GM12878 (cell line): ENCODE results near the gene ANXA2R. TPM values are rescaled to one million over a fixed set of nuclear protein-coding genes. Genes with fewer than 3 reads are reported as not detected.

Experiments used
- ATAC-seq: fragments of 200-7000 bp; cut with Tn5 transposase; 3 replicates; pipeline ENCODE4 v1.9.1; 2020; ENCODE audit warnings: mild to moderate bottlenecking, moderate library complexity
- BruUV-seq: library from RNA; stranded (reverse); fragments of 400-500 nt; replicated peaks from 2 replicates; lab custom pipeline; 2021; lab: Mats Ljungman, UMichigan
- CTCF ChIA-PET: fragments of 300-600 bp; sonication (Branson Sonifier 250); formaldehyde crosslinking; extraction: SDS; loops from one replicate; lab custom pipeline; 2021; ENCODE audit warnings: inconsistent platforms; lab: Yijun Ruan, JAX
- POLR2A ChIA-PET: fragments of 350-600 bp; formaldehyde crosslinking; extraction: SDS; loops from one replicate; lab custom pipeline; 2021; ENCODE audit warnings: inconsistent platforms; lab: Charles Lee
- RAD21 ChIA-PET: fragments of 300-600 bp; sonication (Branson Sonifier 250); formaldehyde crosslinking; loops from one replicate; lab custom pipeline; 2023; ENCODE audit warnings: antibody characterized with exemption; ENCODE audit not compliant: unreplicated experiment; lab: Charles Lee
- SMC1A ChIA-PET: fragments of 300-600 bp; sonication (Branson Sonifier 250); formaldehyde crosslinking; loops from one replicate; lab custom pipeline; 2023; ENCODE audit not compliant: unreplicated experiment, uncharacterized antibody; lab: Charles Lee
- DNase-seq: peaks from one replicate; pipeline ENCODE4 v3.0.0-alpha.2; 2011; ENCODE audit warnings: low read depth, low spot score
- FAIRE-seq: peaks from 3 replicates; lab custom pipeline; 2011; peaks lifted over from hg19 to GRCh38; lab: Jason Lieb, UNC
- H2AFZ ChIP-seq: 2 replicates; pipeline ENCODE4 v1.6.0; 2011; ENCODE audit warnings: low read depth, low read length, control low read depth; ENCODE audit not compliant: control insufficient read depth
- H3K27ac ChIP-seq: 2 replicates; pipeline ENCODE4 v1.5.1; 2011; ENCODE audit warnings: control low read depth; ENCODE audit not compliant: control insufficient read depth, insufficient read depth
- H3K27me3 ChIP-seq, 2 experiments: replicated peaks in 1 of 2; 2 replicates each; pipeline versions ENCODE4 v1.6.0 to v1.6.1; 2011; ENCODE audit warnings: low read length in 1 of 2; ENCODE audit not compliant: control insufficient read depth in 2 of 2, insufficient read depth in 2 of 2
- H3K36me3 ChIP-seq, 2 experiments: 2 replicates each; pipeline ENCODE4 v1.5.1; 2011; ENCODE audit warnings: low read length in 1 of 2; ENCODE audit not compliant: control insufficient read depth in 2 of 2, insufficient read depth in 2 of 2
- H3K4me1 ChIP-seq: 2 replicates; pipeline ENCODE4 v1.6.1; 2011; ENCODE audit warnings: mild to moderate bottlenecking, low read length, moderate library complexity, mixed read lengths; ENCODE audit not compliant: control insufficient read depth, insufficient read depth
- H3K4me2 ChIP-seq: 2 replicates; pipeline ENCODE4 v1.6.0; 2011; ENCODE audit warnings: control low read depth; ENCODE audit not compliant: control insufficient read depth, insufficient read depth
- H3K4me3 ChIP-seq: fragments of 200-600 bp; sonication (generic); 2 replicates; pipeline ENCODE4 v1.5.1; 2016
- H3K79me2 ChIP-seq: 2 replicates; pipeline ENCODE4 v1.6.0; 2011; ENCODE audit warnings: low read length; ENCODE audit not compliant: control insufficient read depth, insufficient read depth
- H3K9ac ChIP-seq: 2 replicates; pipeline ENCODE4 v1.8.0; 2011; ENCODE audit warnings: low read length, control low read depth, mixed read lengths; ENCODE audit not compliant: control insufficient read depth, insufficient read depth
- H3K9me3 ChIP-seq: replicated peaks from 3 replicates; pipeline ENCODE4 v1.5.1; 2011; ENCODE audit warnings: mild to moderate bottlenecking, low read length; ENCODE audit not compliant: control insufficient read depth, insufficient read depth
- H4K20me1 ChIP-seq: 2 replicates; pipeline ENCODE4 v1.6.0; 2011; ENCODE audit not compliant: control insufficient read depth, insufficient read depth
- ATF7 ChIP-seq: fragments of 450-650 bp; IDR thresholded peaks from 2 replicates; pipeline ENCODE4 v1.6.1; 2016; ENCODE audit warnings: low read depth, mild to moderate bottlenecking
- CBX5 ChIP-seq: sonication (generic); IDR thresholded peaks from 2 replicates; pipeline ENCODE4 v1.6.1; 2016; ENCODE audit warnings: low read depth, moderate library complexity, mild to moderate bottlenecking, inconsistent platforms
- ETV6 ChIP-seq, 2 experiments: fragments of 450-650 bp in 1 of 2; IDR thresholded peaks in 1 of 2; conservative IDR thresholded peaks in 1 of 2; 2 replicates each; pipeline ENCODE4 v1.6.1; 2014; ENCODE audit warnings: antibody characterized with exemption in 1 of 2, borderline replicate concordance in 1 of 2, low read depth in 1 of 2, mild to moderate bottlenecking in 1 of 2, moderate library complexity in 1 of 2
- GABPA ChIP-seq: IDR thresholded peaks from 2 replicates; pipeline ENCODE4 v1.6.1; 2014; ENCODE audit warnings: antibody characterized with exemption, low read depth, mild to moderate bottlenecking, inconsistent platforms
- IKZF1 ChIP-seq: fragments of 450-650 bp; conservative IDR thresholded peaks from 2 replicates; pipeline ENCODE4 v1.6.1; 2017; ENCODE audit warnings: antibody characterized with exemption, mild to moderate bottlenecking
- KDM1A ChIP-seq: fragments of 200-600 bp; sonication (generic); IDR thresholded peaks from 2 replicates; pipeline ENCODE4 v1.6.1; 2016; ENCODE audit warnings: borderline replicate concordance
- LARP7 ChIP-seq: fragments of 450-650 bp; IDR thresholded peaks from 2 replicates; pipeline ENCODE4 v1.6.1; 2017; ENCODE audit warnings: mild to moderate bottlenecking
- MXI1 ChIP-seq: fragments of 150-350 bp; IDR thresholded peaks from 2 replicates; pipeline ENCODE4 v1.6.1; 2011; ENCODE audit warnings: low read depth, mild to moderate bottlenecking, inconsistent platforms, low read length, improper control_type of control experiment
- PAX5 ChIP-seq: IDR thresholded peaks from 2 replicates; pipeline ENCODE4 v1.6.1; 2011; ENCODE audit warnings: low read depth, low read length, borderline replicate concordance
- POLR2AphosphoS5 ChIP-seq: IDR thresholded peaks from 2 replicates; pipeline ENCODE4 v1.6.1; 2011; ENCODE audit warnings: mild to moderate bottlenecking, low read length, inconsistent platforms
- RAD51 ChIP-seq: fragments of 450-650 bp; IDR thresholded peaks from 2 replicates; pipeline ENCODE4 v1.6.1; 2016; ENCODE audit warnings: moderate library complexity, mild to moderate bottlenecking, inconsistent platforms
- SMC3 ChIP-seq: IDR thresholded peaks from 2 replicates; pipeline ENCODE4 v1.6.1; 2011; ENCODE audit warnings: low read length, improper control_type of control experiment, borderline replicate concordance
- STAT3 ChIP-seq: IDR thresholded peaks from 2 replicates; pipeline ENCODE4 v1.6.1; 2011; ENCODE audit warnings: low read depth, low read length, improper control_type of control experiment
- WRNIP1 ChIP-seq: IDR thresholded peaks from 2 replicates; pipeline ENCODE4 v1.6.1; 2011; ENCODE audit warnings: low read depth, low read length, improper control_type of control experiment, borderline replicate concordance
- ZBED1 ChIP-seq: IDR thresholded peaks from 2 replicates; pipeline ENCODE4 v1.6.1; 2016; ENCODE audit warnings: borderline replicate concordance
- ZNF207 ChIP-seq: fragments of 450-650 bp; IDR thresholded peaks from 2 replicates; pipeline ENCODE4 v1.6.1; 2014; ENCODE audit warnings: antibody characterized with exemption, mild to moderate bottlenecking, borderline replicate concordance
- WGBS: methylation state at CpG from one replicate; pipeline ENCODE4 v1.1.6; 2016; ENCODE audit warnings: low lambda C conversion rate; ENCODE audit not compliant: insufficient replicate concordance, insufficient coverage; ENCODE audit errors: missing lambda C conversion rate; 5-methylcytosine and 5-hydroxymethylcytosine counted together
- in situ Hi-C: fragments of 300-500 bp; cut with MboI; formaldehyde crosslinking; loops from 9 replicates; pipeline ENCODE4 v1.14.3; 2018; ENCODE audit warnings: mixed read lengths
- intact Hi-C: fragments of 100-400 bp; cut with micrococcal nuclease; formaldehyde crosslinking; loops from one replicate; pipeline ENCODE4 v1.14.2; 2022; ENCODE audit not compliant: unreplicated experiment
- polyA plus RNA-seq, 11 experiments: library from polyadenylated mRNA; depleted of rRNA in 4 of 11; unstranded in 6 of 11; stranded (reverse) in 5 of 11; fragments of >200 nt; fragmentation: Nextera tagmentation in 4 of 11; fragmentation: Illumina TruSeq in 1 of 11; extraction: Ambion mirVana in 4 of 11; extraction: Trizol in 1 of 11; gene quantifications; 1 replicate in 1 of 11; 2 replicates in 10 of 11; pipeline versions ENCODE4 v1.2.1 to v1.2.3, GENCODE V29; 2011 to 2016; ENCODE audit warnings: inconsistent platforms in 2 of 11, missing spikeins in 2 of 11, low read depth in 1 of 11
- total RNA-seq, 4 experiments: library from RNA; depleted of rRNA in 3 of 4; stranded (reverse); fragments of >200 nt in 3 of 4; fragmentation: Illumina TruSeq in 1 of 4; extraction: Trizol in 1 of 4; gene quantifications; 2 replicates each; pipeline versions ENCODE4 v1.2.1 to v1.2.3, GENCODE V29; 2013 to 2021

ANXA2R gene
- total and polyA plus RNA-seq, 10 of the 15 experiments (the other 5 are each of a cell fraction or from before 2014, with no cell fraction given) = 2.3 to 7.8 (median 4.4) TPM

DNA sequence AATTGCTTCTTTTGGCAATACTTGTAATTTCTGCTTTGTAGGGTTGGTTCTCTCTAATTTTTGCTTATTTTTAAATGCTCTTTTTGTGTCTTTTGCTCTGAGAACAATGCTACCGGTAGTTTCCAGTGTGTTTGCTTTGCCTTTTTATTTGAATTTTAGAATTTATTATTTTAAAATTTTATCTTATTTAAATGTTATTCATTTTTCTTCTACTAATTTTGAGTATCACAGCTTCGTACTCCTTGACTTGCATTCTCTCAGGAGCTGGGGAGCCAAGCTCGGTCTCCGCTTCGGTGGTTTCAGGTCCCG is 45.9 kb downstream of the ANXA2R start:
- POLR2A ChIA-PET = interaction anchor here (0.6 to 5.1 kb wide), 9 partner anchors 14 to 396 kb away, joined by 3 to 62 read pairs (median 9); partner anchors contain the start of gene ANXA2R
- RAD21 ChIA-PET = interaction anchor here (0.6 to 7.7 kb wide), 15 partner anchors 14 to 320 kb away, joined by 3 to 78 read pairs (median 5); partner anchors contain the start of genes ANXA2R and ZNF131
- SMC1A ChIA-PET = interaction anchor here (0.7 to 4.2 kb wide), 19 partner anchors 10 to 193 kb away, joined by 3 to 47 read pairs (median 5); partner anchors contain the start of gene ANXA2R
- peak overlapping the region; percentile 85 for H3K9ac ChIP-seq
- no TSS peak for BruUV-seq
- no peak for DNase-seq
- H2AFZ ChIP-seq = peak overlapping the region; percentile 97
- FAIRE-seq = no peak
- 2% methylated on average over 6 of the region's 6 CpGs for WGBS
- TF ChIP-seq PAX5 = 0 out of 2 replicates have a peak, but pooled peaks have one; percentile 62
- TF ChIP-seq IKZF1 = no peak
- TF ChIP-seq, all 136 proteins: peak for 1
- H3K4me2 ChIP-seq = peak overlapping the region; percentile 94
- in situ Hi-C loops = loop anchor here (5.0 kb wide), 1 partner anchor 42 kb away; no protein-coding TSS in a partner anchor
- intact Hi-C loops = loop anchor here (2.0 to 10.0 kb wide), 4 partner anchors 85 to 561 kb away; partner anchors contain the start of genes HMGCS1, PAIP1 and TMEM267
- H3K4me1 ChIP-seq = peaks cover 12% of the 10 kb centered on the region
- no peak for ATAC-seq
- H3K36me3 ChIP-seq = no peaks in the 10 kb centered on the region
- CTCF ChIA-PET = interaction anchor here (1.0 to 4.4 kb wide), 18 partner anchors 9 to 183 kb away, joined by 3 to 70 read pairs (median 6); partner anchors contain the start of genes ANXA2R and SELENOP
- peaks cover 4% of the 10 kb centered on the region for H3K79me2 ChIP-seq
- H3K27ac ChIP-seq = peak overlapping the region; percentile 94
- no peaks in the 10 kb centered on the region for H4K20me1 ChIP-seq
- H3K4me3 ChIP-seq = peak overlapping the region; percentile 82
- H3K27me3 ChIP-seq = no peaks in the 10 kb centered on the region
- H3K9me3 ChIP-seq = no peaks in the 10 kb centered on the region

DNA sequence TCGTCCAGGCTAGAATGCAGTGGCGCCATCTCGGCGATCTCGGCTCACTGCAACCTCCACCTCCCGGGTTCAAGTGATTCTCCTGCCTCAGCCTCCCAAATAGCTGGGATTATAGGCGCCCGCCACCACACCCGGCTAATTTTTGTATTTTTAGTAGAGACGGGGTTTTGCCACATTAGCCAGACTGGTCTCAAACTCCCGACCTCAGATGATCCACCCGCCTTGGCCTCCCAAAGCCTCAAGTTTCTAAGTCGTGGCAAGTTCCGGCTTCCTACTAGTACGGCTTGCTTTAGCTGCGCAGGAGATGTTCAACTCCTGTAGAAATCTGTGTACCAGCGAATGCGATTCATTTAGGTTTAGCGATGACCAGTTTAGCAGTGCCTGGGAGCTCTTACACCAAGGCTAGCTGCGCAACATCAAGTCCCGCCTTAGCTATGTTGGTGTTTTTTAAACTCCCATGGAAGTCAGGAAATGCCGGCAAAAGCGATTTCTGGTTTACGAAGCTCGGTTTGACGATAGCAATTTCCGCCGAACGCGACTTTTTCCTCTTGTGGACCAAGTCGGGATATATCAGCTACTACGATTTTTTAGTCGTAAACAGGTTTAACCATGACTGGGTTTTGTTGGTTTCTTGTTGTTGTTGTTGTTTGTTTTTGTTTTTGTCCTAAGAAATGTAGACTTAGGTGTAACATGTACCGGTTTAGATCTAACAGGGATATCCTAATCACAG is 46.4 kb downstream of the ANXA2R start:
- ChIA-PET SMC1A (interaction anchor here (0.7 to 4.2 kb wide), 20 partner anchors 10 to 193 kb away, joined by 3 to 47 read pairs (median 4); partner anchors contain the start of gene ANXA2R), RAD21 (interaction anchor here (0.6 to 7.7 kb wide), 15 partner anchors 15 to 320 kb away, joined by 3 to 78 read pairs (median 5); partner anchors contain the start of genes ANXA2R and ZNF131), POLR2A (interaction anchor here (0.6 to 5.1 kb wide), 10 partner anchors 14 to 396 kb away, joined by 3 to 62 read pairs (median 8); partner anchors contain the start of genes ANXA2R and HMGCS1), CTCF (interaction anchor here (0.7 to 4.4 kb wide), 19 partner anchors 10 to 182 kb away, joined by 3 to 70 read pairs (median 6); partner anchors contain the start of genes ANXA2R and SELENOP)
- ATAC-seq = peak; percentile 24
- no peaks in the 10 kb centered on the region for H3K27me3 ChIP-seq
- H2AFZ ChIP-seq = peak overlapping the region; percentile 91
- intact Hi-C loops = loop anchor here (1.0 to 10.0 kb wide), 7 partner anchors 42 to 561 kb away; partner anchors contain the start of genes ANXA2R, HMGCS1, PAIP1 and TMEM267
- H3K4me1 ChIP-seq = peaks cover 12% of the 10 kb centered on the region
- FAIRE-seq = peak; percentile 59
- H3K9ac ChIP-seq = peak overlapping the region; percentile 85
- DNase-seq = no peak
- H3K79me2 ChIP-seq = peaks cover 4% of the 10 kb centered on the region
- H3K27ac ChIP-seq = peak overlapping the region; percentile 94
- no peaks in the 10 kb centered on the region for H4K20me1 ChIP-seq
- TSS peak; percentile 76 for BruUV-seq
- H3K36me3 ChIP-seq = no peaks in the 10 kb centered on the region
- in situ Hi-C loops = loop anchor here (5.0 kb wide), 1 partner anchor 41 kb away; no protein-coding TSS in a partner anchor
- H3K9me3 ChIP-seq = no peaks in the 10 kb centered on the region
- WGBS = 1% methylated on average over 27 of the region's 34 CpGs
- H3K4me2 ChIP-seq = peak overlapping the region; percentile 94
- H3K4me3 ChIP-seq = peak overlapping the region; percentile 82
- TF ChIP-seq RAD51 (no peak), KDM1A (no peak), ATF7 (peak; percentile 8; the same call in 1 of the 2 replicates), MXI1 (no peak), ZNF207 (0 out of 2 replicates have a peak, but pooled peaks have one; percentile 14), ETV6 (conservative IDR thresholded peaks at IDR 0.05 in 1 of 2, IDR thresholded peaks at IDR 0.05 in 1 of 2; ENCODE audit: borderline replicate concordance in 1 of 2, low read depth in 1 of 2) (peak in 1 of 2 experiments; percentile 78; a peak in 2 of 4 replicates), SMC3 (no peak), ZBED1 (peak; percentile 80; the same call in 1 of the 2 replicates), STAT3 (no peak), LARP7 (no peak), POLR2AphosphoS5 (peak; percentile 15; the same call in 1 of the 2 replicates), GABPA (no peak), WRNIP1 (0 out of 2 replicates have a peak, but pooled peaks have one; percentile 64), CBX5 (peak; percentile 75; the same call in 1 of the 2 replicates)
